MG63 (cell line): Measurements from ENCODE around the gene CDO1. TPM values are rescaled to one million over a fixed set of nuclear protein-coding genes. Genes with fewer than 3 reads are reported as not detected.

Source experiments
- DNase-seq: peaks from one replicate; pipeline ENCODE4 v3.0.0-alpha.2; 2020
- H3K27me3 ChIP-seq: fragments of 250-450 bp; sonication (Bioruptor Pico); 2 replicates; pipeline ENCODE4 v1.5.1; 2020; ENCODE audit warnings: mild to moderate bottlenecking, moderate library complexity
- H3K36me3 ChIP-seq: fragments of 250-450 bp; sonication (Bioruptor Pico); 2 replicates; pipeline ENCODE4 v1.5.1; 2020; ENCODE audit warnings: mild to moderate bottlenecking, moderate library complexity
- H3K4me3 ChIP-seq: fragments of 250-450 bp; sonication (Bioruptor Pico); 2 replicates; pipeline ENCODE4 v1.5.1; 2020; ENCODE audit warnings: mild to moderate bottlenecking, moderate library complexity
- H3K9me3 ChIP-seq: fragments of 250-450 bp; sonication (Bioruptor Pico); 2 replicates; pipeline ENCODE4 v1.5.1; 2020; ENCODE audit warnings: mild to moderate bottlenecking, moderate library complexity
- total RNA-seq: library from RNA; depleted of rRNA; stranded (reverse); fragments of >200 nt; shearing (Covaris generic); gene quantifications from 2 replicates; pipeline ENCODE4 v1.2.3, GENCODE V29; 2014; ENCODE audit warnings: low replicate concordance; rRNA removed

CDO1 gene
- total RNA-seq, 1 experiment from 2014 or later, result not detected

DNA sequence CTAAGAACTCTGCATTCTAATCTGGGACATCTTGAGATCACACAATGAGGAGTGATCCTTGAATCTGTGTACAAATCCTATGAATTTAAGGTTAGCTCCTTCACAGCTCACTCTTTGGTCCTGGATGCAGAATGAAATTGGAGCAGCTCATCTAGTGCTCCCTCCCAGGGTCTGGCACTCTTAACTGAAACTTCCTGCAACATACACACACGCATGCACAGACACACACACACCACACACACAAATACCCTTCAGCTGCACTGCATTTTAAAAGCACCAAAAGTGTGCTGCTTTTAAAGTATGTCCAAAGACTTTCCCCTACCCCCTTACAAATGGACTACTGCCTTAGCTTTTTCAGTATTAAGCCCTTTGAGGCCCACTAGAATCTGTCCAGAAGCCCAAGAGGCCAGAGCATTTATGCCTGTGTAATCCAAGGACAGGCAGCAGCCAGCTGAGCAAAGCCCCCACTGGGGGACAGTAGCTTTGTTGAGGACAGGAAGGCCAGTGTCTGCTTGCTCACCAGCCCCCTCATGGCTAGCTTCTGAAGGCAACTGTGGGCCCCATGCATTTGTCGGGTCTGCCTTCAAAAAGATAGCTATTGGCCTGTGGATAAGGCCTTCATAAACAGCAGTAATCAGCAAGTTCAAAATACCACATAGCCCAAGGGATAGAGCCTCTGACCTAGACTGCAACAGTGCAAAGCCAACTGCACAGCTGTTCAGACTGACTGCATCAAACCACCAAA is 43.6 kb downstream of the CDO1 start:
- peaks cover 3% of the 10 kb centered on the region; the same call in 1 of the 2 replicates for H3K27me3 ChIP-seq
- no peaks in the 10 kb centered on the region for H3K36me3 ChIP-seq
- no peak overlapping the region for H3K4me3 ChIP-seq
- no peaks in the 10 kb centered on the region for H3K9me3 ChIP-seq
- no peak for DNase-seq

DNA sequence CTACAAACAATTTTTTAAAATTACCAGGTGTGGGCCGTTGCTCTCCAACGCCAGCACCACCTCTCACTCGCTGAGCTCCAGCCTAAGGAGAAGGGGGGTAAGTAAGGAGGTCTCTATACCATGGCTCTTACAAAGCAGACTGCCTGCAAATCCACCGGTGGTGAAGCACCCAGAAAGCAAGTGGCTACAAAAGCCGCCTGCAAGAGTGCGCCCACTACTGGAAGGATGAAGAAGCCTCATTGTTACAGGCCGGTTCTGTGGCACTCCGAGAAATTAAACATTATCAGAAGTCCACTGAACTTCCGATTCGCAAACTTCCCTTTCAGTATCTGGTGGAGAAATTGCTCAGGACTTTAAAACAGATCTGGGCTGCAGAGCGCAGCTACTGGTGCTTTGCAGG is 46.0 kb downstream of the CDO1 start:
- DNase-seq, result no peak
- no peak overlapping the region for H3K4me3 ChIP-seq
- H3K36me3 ChIP-seq, result no peaks in the 10 kb centered on the region
- H3K27me3 ChIP-seq, result no peaks in the 10 kb centered on the region
- H3K9me3 ChIP-seq, result no peaks in the 10 kb centered on the region

DNA sequence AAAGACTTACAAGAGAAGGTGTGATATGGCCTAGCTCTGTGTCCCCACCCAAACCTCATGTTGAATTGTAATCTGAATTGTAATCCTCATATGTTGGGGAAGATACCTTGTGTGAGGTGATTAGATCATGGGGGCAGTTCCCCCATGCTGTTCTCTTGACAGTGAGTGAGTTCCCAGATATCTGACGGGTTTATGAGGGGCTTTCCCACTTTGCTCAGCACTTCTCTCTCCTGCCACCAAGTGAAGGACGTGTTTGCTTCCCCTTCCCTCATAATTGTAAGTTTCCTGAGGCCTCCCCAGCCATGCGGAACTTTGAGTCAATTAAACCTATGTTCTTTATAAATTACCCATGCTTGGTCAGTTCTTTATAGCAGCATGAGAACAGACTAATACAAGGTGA is 49.0 kb downstream of the CDO1 start:
- Histone ChIP-seq H3K36me3 (no peaks in the 10 kb centered on the region), H3K9me3 (no peaks in the 10 kb centered on the region), H3K27me3 (0 out of 2 replicates have a peak, but pooled peaks cover 2% of the 10 kb centered on the region), H3K4me3 (no peak overlapping the region)
- no peak for DNase-seq

DNA sequence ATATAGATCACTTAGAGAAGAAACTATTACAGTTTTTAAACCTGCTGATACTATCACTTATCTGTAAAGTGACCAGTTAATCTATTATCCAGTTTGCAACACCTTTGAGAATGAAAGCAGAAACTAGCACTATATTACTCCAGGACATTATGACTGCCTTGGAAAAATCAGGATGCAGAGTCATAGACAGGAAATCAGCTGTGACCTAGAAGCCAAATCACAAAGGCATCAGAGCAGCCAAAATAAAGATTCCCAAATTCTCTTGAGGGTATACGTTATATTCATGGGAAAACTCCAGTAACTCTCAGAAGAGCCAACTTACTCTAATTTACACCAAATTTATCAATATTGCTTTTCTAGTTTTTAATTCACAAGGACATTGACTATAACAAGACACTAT is 49.9 kb downstream of the CDO1 start:
- DNase-seq, result no peak
- H3K36me3 ChIP-seq, result no peaks in the 10 kb centered on the region
- H3K27me3 ChIP-seq, result 0 out of 2 replicates have a peak, but pooled peaks cover 2% of the 10 kb centered on the region
- no peaks in the 10 kb centered on the region for H3K9me3 ChIP-seq
- H3K4me3 ChIP-seq, result no peak overlapping the region

DNA sequence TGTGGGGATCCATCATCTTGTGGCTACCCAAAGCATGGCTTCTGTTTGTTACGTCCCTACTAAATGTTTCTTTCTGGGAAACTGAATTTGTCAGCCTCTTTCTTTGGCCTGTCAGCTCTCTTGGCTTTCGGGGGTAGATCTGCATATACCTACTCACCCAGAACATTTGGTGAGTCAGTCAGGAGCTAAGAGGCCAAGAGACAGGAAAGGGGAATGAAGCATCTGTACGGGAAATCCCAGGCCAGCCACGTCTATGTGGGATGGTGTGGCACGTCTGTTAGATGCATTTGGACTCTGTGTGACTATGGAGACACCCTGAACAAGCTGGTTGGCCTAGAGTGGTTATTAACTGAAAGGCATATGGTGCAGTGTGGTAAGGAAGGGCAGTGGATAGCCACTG is 58.1 kb downstream of the CDO1 start:
- no peak for DNase-seq
- Histone ChIP-seq H3K4me3 (no peak overlapping the region), H3K36me3 (no peaks in the 10 kb centered on the region), H3K27me3 (no peaks in the 10 kb centered on the region), H3K9me3 (no peaks in the 10 kb centered on the region)

DNA sequence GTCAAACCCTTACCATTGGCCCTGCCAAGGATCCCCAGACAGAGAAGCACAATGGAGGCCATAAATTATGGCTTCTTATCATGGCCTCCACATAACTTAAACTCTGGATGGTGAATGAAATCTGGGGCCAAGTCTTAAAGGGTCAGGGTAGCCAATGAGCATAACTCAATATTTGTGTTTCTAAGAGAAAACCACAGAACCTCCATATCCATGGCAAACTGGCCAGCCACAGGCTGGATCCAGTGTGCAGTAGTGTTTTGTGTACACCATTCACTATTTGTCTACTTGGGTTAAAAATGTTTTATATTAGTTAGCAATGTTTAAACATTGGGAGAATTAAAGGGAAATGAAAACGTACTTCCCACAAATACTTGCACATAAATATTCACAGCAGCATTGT is 60.8 kb downstream of the CDO1 start:
- Histone ChIP-seq H3K27me3 (peaks cover 3% of the 10 kb centered on the region), H3K9me3 (no peaks in the 10 kb centered on the region), H3K36me3 (no peaks in the 10 kb centered on the region), H3K4me3 (no peak overlapping the region)
- DNase-seq, result no peak

Other genes starting within 250 kb of the CDO1 start
- gene TICAM2, start 214.2 kb downstream of the CDO1 start, total RNA-seq, result 1.2 and 6.3 TPM in 2 replicates
- gene TMED7, start 190.6 kb downstream of the CDO1 start, total RNA-seq, result 57.0 and 78.8 TPM in 2 replicates
- gene ATG12, start 24.9 kb upstream of the CDO1 start, total RNA-seq, result 102 and 108 TPM in 2 replicates
- 50.5 and 177 TPM in 2 replicates for gene AP3S1, start 25.3 kb upstream of the CDO1 start, total RNA-seq
- 0.10 TPM in 1 of 2 replicates, not detected in the other for gene LVRN, start 145.8 kb upstream of the CDO1 start, total RNA-seq
- not detected in 2 replicates for gene ARL14EPL, start 215.8 kb upstream of the CDO1 start, total RNA-seq